GM06990 (cell line): ENCODE measurements around the gene CLSTN2.

Experiments used
- DNase-seq: peaks from one replicate; pipeline ENCODE4 v3.0.0-alpha.2; 2011; ENCODE audit not compliant: insufficient read length; ENCODE audit errors: extremely low read depth
- H3K27me3 ChIP-seq: replicated peaks from 2 replicates; pipeline ENCODE4 v1.6.0; 2011; ENCODE audit warnings: low read length; ENCODE audit not compliant: control insufficient read depth, insufficient read depth
- H3K36me3 ChIP-seq: 2 replicates; pipeline ENCODE4 v1.5.1; 2011; ENCODE audit warnings: low read length; ENCODE audit not compliant: control insufficient read depth, insufficient read depth
- H3K4me3 ChIP-seq: replicated peaks from 2 replicates; pipeline ENCODE4 v1.5.1; 2011; ENCODE audit warnings: low read depth, mild to moderate bottlenecking, control low read depth, low read length
- CTCF ChIP-seq: IDR thresholded peaks from 2 replicates; pipeline ENCODE4 v1.5.1; 2011; ENCODE audit warnings: low read length, control low read depth, mild to moderate bottlenecking, inconsistent platforms; ENCODE audit not compliant: insufficient read depth, poor library complexity, severe bottlenecking

CLSTN2 gene

GRCh38 chr3:140441006-140441405 lies 506.0 kb downstream of the CLSTN2 start:
- H3K4me3 ChIP-seq: no peak overlapping the region
- H3K27me3 ChIP-seq: no peaks in the 10 kb centered on the region; the same call in 1 of the 2 replicates
- H3K36me3 ChIP-seq: no peaks in the 10 kb centered on the region
- DNase-seq: no peak
- no peak for TF ChIP-seq CTCF

DNA sequence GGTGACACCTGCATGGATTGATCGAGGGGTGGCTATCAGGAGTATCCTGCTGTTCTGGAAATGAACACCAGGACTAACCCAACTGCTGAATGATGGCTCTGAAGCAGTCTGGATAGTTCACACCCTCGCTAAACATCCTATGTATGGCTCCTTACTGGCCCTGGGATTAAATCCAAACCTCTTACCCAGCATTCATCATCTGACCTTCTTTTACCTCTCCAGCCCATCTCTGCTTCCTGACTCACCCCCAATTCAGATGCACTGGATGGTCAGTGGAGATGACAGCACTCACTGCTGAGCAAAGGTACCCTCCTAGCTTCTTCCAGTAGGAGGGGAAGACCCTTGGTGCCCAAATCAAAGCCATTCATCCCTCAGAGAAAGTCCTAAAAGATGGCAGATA lies 507.6 kb downstream of the CLSTN2 start:
- no peak overlapping the region for H3K4me3 ChIP-seq
- no peak for DNase-seq
- H3K36me3 ChIP-seq: no peaks in the 10 kb centered on the region
- TF ChIP-seq CTCF: no peak
- H3K27me3 ChIP-seq: peaks cover 1% of the 10 kb centered on the region; the same call in 1 of the 2 replicates

- no peak for DNase-seq
- TF ChIP-seq CTCF: no peak
- H3K4me3 ChIP-seq: no peak overlapping the region
- H3K27me3 ChIP-seq: peaks cover 1% of the 10 kb centered on the region; the same call in 1 of the 2 replicates
- H3K36me3 ChIP-seq: no peaks in the 10 kb centered on the region
These were observed 508.1 kb downstream of the CLSTN2 start for GRCh38 chr3:140443073-140443472.

DNA sequence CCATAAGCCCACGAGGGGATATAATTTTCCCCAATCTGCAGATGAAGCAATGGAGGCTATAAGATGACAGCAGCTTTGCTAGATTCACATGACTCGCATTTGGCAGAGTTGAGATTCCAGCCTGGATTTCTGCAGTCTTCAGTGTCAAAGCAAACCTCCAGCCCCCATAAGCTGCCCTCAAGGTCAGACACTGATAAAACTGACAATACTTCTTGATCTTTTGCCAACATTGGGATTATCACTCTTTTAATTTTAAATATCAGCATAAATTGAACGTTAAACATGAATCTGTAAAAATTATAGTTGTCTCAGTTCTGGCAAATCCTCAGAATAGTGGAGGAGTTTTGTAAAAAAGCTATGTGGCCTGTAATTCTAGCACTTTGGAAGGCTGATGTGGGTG lies 508.8 kb downstream of the CLSTN2 start:
- TF ChIP-seq CTCF: no peak
- H3K36me3 ChIP-seq: no peaks in the 10 kb centered on the region
- peaks cover 1% of the 10 kb centered on the region; the same call in 1 of the 2 replicates for H3K27me3 ChIP-seq
- DNase-seq: no peak
- no peak overlapping the region for H3K4me3 ChIP-seq

DNA sequence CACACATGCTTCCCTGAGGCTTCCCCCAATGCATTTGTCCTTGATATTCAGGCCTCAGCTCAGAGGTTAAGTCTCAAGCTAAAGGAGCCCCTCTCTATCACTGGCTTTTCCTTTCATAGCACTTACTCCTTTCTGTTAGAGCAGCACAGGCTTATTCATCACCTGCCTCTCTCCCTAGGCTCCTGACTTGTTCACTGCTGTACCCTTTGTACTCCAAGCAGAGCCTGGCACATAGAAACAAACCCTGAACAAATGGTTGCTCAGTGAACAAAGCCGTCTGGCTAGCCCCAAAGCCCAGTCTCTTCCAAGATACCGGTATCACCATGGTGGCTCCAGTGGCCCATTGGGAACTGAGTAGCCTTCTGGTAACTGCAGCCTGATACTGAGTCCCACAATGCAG lies 511.7 kb downstream of the CLSTN2 start:
- H3K4me3 ChIP-seq: no peak overlapping the region
- TF ChIP-seq CTCF: no peak
- peaks cover 1% of the 10 kb centered on the region; the same call in 1 of the 2 replicates for H3K27me3 ChIP-seq
- DNase-seq: no peak
- no peaks in the 10 kb centered on the region for H3K36me3 ChIP-seq

DNA sequence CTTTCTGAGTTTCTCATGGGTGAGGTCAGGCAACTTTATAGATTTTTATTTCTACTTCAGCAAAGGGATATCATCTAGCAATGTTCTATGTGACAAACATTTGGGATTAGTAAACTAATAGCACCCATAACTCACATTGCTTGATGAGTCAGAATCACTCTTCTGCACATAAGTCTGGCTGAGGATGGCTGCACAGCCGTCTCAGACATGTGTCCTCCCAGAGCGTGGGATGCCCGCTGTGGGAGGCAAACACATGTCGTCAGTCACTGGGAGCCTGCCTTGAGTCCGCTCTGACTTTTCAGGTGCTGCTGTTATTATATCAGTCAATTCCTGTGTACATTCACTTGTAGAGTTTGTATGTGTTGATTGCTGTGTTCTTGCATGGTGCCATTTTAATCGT lies 512.2 kb downstream of the CLSTN2 start:
- TF ChIP-seq CTCF: no peak
- Histone ChIP-seq H3K27me3 (peaks cover 1% of the 10 kb centered on the region; the same call in 1 of the 2 replicates), H3K36me3 (no peaks in the 10 kb centered on the region), H3K4me3 (no peak overlapping the region)
- DNase-seq: no peak
